Activated naive CD8-positive, alpha-beta T cell treated with anti-CD3 and anti-CD28 coated beads for 36 hours (primary cell): ENCODE results near the gene SPATS2L. TPM values are rescaled to one million over a fixed set of nuclear protein-coding genes. Genes with fewer than 3 reads are reported as not detected.

Source experiments
- DNase-seq: peaks from one replicate; pipeline ENCODE4 v3.0.0; 2021
- H3K27ac Mint-ChIP-seq: one replicate; pipeline ENCODE4 v1.8.0; 2022; ENCODE audit warnings: mild to moderate bottlenecking, moderate library complexity, mixed read lengths
- H3K27me3 Mint-ChIP-seq: one replicate; pipeline ENCODE4 v1.8.0; 2022; ENCODE audit warnings: mild to moderate bottlenecking, mixed read lengths
- H3K36me3 Mint-ChIP-seq: one replicate; pipeline ENCODE4 v1.8.0; 2021; ENCODE audit warnings: mild to moderate bottlenecking, mixed read lengths
- H3K4me1 Mint-ChIP-seq: one replicate; pipeline ENCODE4 v1.8.0; 2021; ENCODE audit warnings: mixed read lengths
- H3K4me3 Mint-ChIP-seq: one replicate; pipeline ENCODE4 v1.8.0; 2022; ENCODE audit warnings: mild to moderate bottlenecking, moderate library complexity, mixed read lengths
- H3K9me3 Mint-ChIP-seq: one replicate; pipeline ENCODE4 v1.8.0; 2022; ENCODE audit warnings: mixed read lengths
- total RNA-seq, 2 experiments: library from RNA; stranded (reverse); gene quantifications; one replicate each; pipeline ENCODE4 v1.2.3, GENCODE V29; 2021

SPATS2L gene
- total RNA-seq, 2 experiments from 2014 or later = 8.1 to 9.4 TPM

GRCh38 chr2:200498402-200499162 is 192.1 kb downstream of the SPATS2L start:
- no peak for DNase-seq
- Mint-ChIP-seq H3K27me3 (no peaks in the 10 kb centered on the region), H3K4me3 (no peak overlapping the region), H3K4me1 (peaks cover 2% of the 10 kb centered on the region), H3K27ac (no peak overlapping the region), H3K9me3 (peaks cover 2% of the 10 kb centered on the region), H3K36me3 (peaks cover 20% of the 10 kb centered on the region)

- H3K27ac Mint-ChIP-seq = no peak overlapping the region
- H3K9me3 Mint-ChIP-seq = peaks cover 2% of the 10 kb centered on the region
- peaks cover 19% of the 10 kb centered on the region for H3K36me3 Mint-ChIP-seq
Measured at GRCh38 chr2:200502196-200502595, 195.7 kb downstream of the SPATS2L start.

GRCh38 chr2:200506679-200507078 is 200.2 kb downstream of the SPATS2L start:
- Mint-ChIP-seq H3K4me3 (no peak overlapping the region), H3K36me3 (peaks cover 18% of the 10 kb centered on the region), H3K27me3 (no peaks in the 10 kb centered on the region), H3K9me3 (peaks cover 2% of the 10 kb centered on the region), H3K4me1 (peaks cover 24% of the 10 kb centered on the region), H3K27ac (no peak overlapping the region)
- no peak for DNase-seq

More at GRCh38 chr2:200502196-200502595, 195.7 kb downstream of the SPATS2L start:
- H3K4me3 Mint-ChIP-seq = no peak overlapping the region
- H3K27me3 Mint-ChIP-seq = no peaks in the 10 kb centered on the region
- DNase-seq = no peak
- peaks cover 12% of the 10 kb centered on the region for H3K4me1 Mint-ChIP-seq

GRCh38 chr2:200507179-200507578 is 200.7 kb downstream of the SPATS2L start:
- Mint-ChIP-seq H3K36me3 (peaks cover 15% of the 10 kb centered on the region), H3K27me3 (no peaks in the 10 kb centered on the region), H3K27ac (no peak overlapping the region), H3K9me3 (peaks cover 2% of the 10 kb centered on the region), H3K4me1 (peaks cover 24% of the 10 kb centered on the region), H3K4me3 (no peak overlapping the region)
- no peak for DNase-seq

- Mint-ChIP-seq H3K9me3 (no peaks in the 10 kb centered on the region), H3K27me3 (no peaks in the 10 kb centered on the region), H3K27ac (peak overlapping the region; percentile 90), H3K4me1 (peaks cover 24% of the 10 kb centered on the region), H3K36me3 (peaks cover 7% of the 10 kb centered on the region), H3K4me3 (peak overlapping the region; percentile 99)
- peak; percentile 6 for DNase-seq
Measured at GRCh38 chr2:200509235-200509611, 202.7 kb downstream of the SPATS2L start.

GRCh38 chr2:200509612-200510433 is 203.3 kb downstream of the SPATS2L start, which contains the start of gene KCTD18:
TSS of gene KCTD18 (minus strand) at chr2:200510068. CDS start at chr2:200507016, 3,052 bp downstream.
- Mint-ChIP-seq H3K4me1 (peaks cover 29% of the 10 kb centered on the region), H3K27me3 (no peaks in the 10 kb centered on the region), H3K4me3 (peak within 1 kb of the TSS; percentile 99), H3K27ac (peak within 1 kb of the TSS; percentile 90), H3K9me3 (no peaks in the 10 kb centered on the region), H3K36me3 (peaks cover 7% of the 10 kb centered on the region)
- DNase-seq = peak; percentile 92

- no peaks in the 10 kb centered on the region for H3K27me3 Mint-ChIP-seq
- H3K36me3 Mint-ChIP-seq = peaks cover 2% of the 10 kb centered on the region
- no peak overlapping the region for H3K27ac Mint-ChIP-seq
- H3K4me1 Mint-ChIP-seq = peaks cover 14% of the 10 kb centered on the region
- H3K4me3 Mint-ChIP-seq = no peak overlapping the region
- no peak for DNase-seq
- H3K9me3 Mint-ChIP-seq = peaks cover 6% of the 10 kb centered on the region
Measured at GRCh38 chr2:200515155-200515554, 208.7 kb downstream of the SPATS2L start.

GRCh38 chr2:200523158-200523557 is 216.7 kb downstream of the SPATS2L start:
- no peak overlapping the region for H3K27ac Mint-ChIP-seq
- H3K9me3 Mint-ChIP-seq = no peaks in the 10 kb centered on the region
- no peak for DNase-seq
- no peak overlapping the region for H3K4me3 Mint-ChIP-seq
- H3K4me1 Mint-ChIP-seq = peaks cover 13% of the 10 kb centered on the region
- peaks cover 3% of the 10 kb centered on the region for H3K36me3 Mint-ChIP-seq
- no peaks in the 10 kb centered on the region for H3K27me3 Mint-ChIP-seq

- no peak for DNase-seq
- no peak overlapping the region for H3K4me3 Mint-ChIP-seq
- H3K27me3 Mint-ChIP-seq = no peaks in the 10 kb centered on the region
- no peak overlapping the region for H3K27ac Mint-ChIP-seq
- H3K36me3 Mint-ChIP-seq = peaks cover 3% of the 10 kb centered on the region
- H3K9me3 Mint-ChIP-seq = no peaks in the 10 kb centered on the region
- H3K4me1 Mint-ChIP-seq = peaks cover 13% of the 10 kb centered on the region
Measured at GRCh38 chr2:200523604-200524003, 217.1 kb downstream of the SPATS2L start.

GRCh38 chr2:200525066-200525465 is 218.6 kb downstream of the SPATS2L start:
- Mint-ChIP-seq H3K36me3 (peaks cover 3% of the 10 kb centered on the region), H3K27me3 (no peaks in the 10 kb centered on the region), H3K9me3 (no peaks in the 10 kb centered on the region), H3K4me3 (no peak overlapping the region), H3K27ac (no peak overlapping the region), H3K4me1 (peaks cover 13% of the 10 kb centered on the region)
- no peak for DNase-seq

- DNase-seq = no peak
- Mint-ChIP-seq H3K4me1 (peaks cover 13% of the 10 kb centered on the region), H3K27ac (peak overlapping the region; percentile 67), H3K36me3 (peaks cover 3% of the 10 kb centered on the region), H3K9me3 (no peaks in the 10 kb centered on the region), H3K4me3 (peak overlapping the region; percentile 87), H3K27me3 (no peaks in the 10 kb centered on the region)
Measured at GRCh38 chr2:200525551-200525881, 219.0 kb downstream of the SPATS2L start.

- H3K9me3 Mint-ChIP-seq = no peaks in the 10 kb centered on the region
- peak within 1 kb of the TSS; percentile 87 for H3K4me3 Mint-ChIP-seq
- peak; percentile 97 for DNase-seq
- H3K4me1 Mint-ChIP-seq = peaks cover 13% of the 10 kb centered on the region
- H3K27ac Mint-ChIP-seq = peak within 1 kb of the TSS; percentile 73
- H3K36me3 Mint-ChIP-seq = peaks cover 3% of the 10 kb centered on the region
- H3K27me3 Mint-ChIP-seq = no peaks in the 10 kb centered on the region
Measured at GRCh38 chr2:200525882-200526651, 219.6 kb downstream of the SPATS2L start, which contains the start of gene SGO2. TSS of gene SGO2 (plus strand) at chr2:200526207. CDS start at chr2:200532976, 6,769 bp downstream.

- H3K27me3 Mint-ChIP-seq = no peaks in the 10 kb centered on the region
- peaks cover 5% of the 10 kb centered on the region for H3K36me3 Mint-ChIP-seq
- H3K27ac Mint-ChIP-seq = no peak overlapping the region
- H3K9me3 Mint-ChIP-seq = no peaks in the 10 kb centered on the region
- no peak overlapping the region for H3K4me3 Mint-ChIP-seq
- peaks cover 13% of the 10 kb centered on the region for H3K4me1 Mint-ChIP-seq
- no peak for DNase-seq
Measured at GRCh38 chr2:200528228-200528627, 221.7 kb downstream of the SPATS2L start.
